Rectal smooth muscle tissue (tissue), 1 donor: ENCODE results near the gene CD40.

ENCODE experiments used
- H3K27ac ChIP-seq: one replicate; pipeline ENCODE4 v1.7.0; 2013; ENCODE audit warnings: low read depth, low read length, inconsistent platforms
- H3K27me3 ChIP-seq: one replicate; pipeline ENCODE4 v1.7.0; 2013; ENCODE audit warnings: low read length; ENCODE audit not compliant: control insufficient read depth, insufficient read depth
- H3K36me3 ChIP-seq: one replicate; pipeline ENCODE4 v1.7.0; 2013; ENCODE audit warnings: low read length; ENCODE audit not compliant: control insufficient read depth, insufficient read depth
- H3K4me1 ChIP-seq: one replicate; pipeline ENCODE4 v1.7.0; 2013; ENCODE audit warnings: low read length; ENCODE audit not compliant: control insufficient read depth, insufficient read depth
- H3K4me3 ChIP-seq: one replicate; pipeline ENCODE4 v1.7.0; 2013; ENCODE audit warnings: low read length
- H3K9ac ChIP-seq: one replicate; pipeline ENCODE4 v1.7.0; 2013; ENCODE audit warnings: low read length

Gene CD40

GRCh38 chr20:46117704-46118467 lies at the start of gene CD40:
Gene CD40, plus strand, starts transcription at chr20:46118314. Its CDS starts 30 bp downstream, at chr20:46118344.
- peaks cover 2% of the 10 kb centered on the region for H3K4me1 ChIP-seq
- no peaks in the 10 kb centered on the region for H3K27me3 ChIP-seq
- H3K27ac ChIP-seq = peak within 1 kb of the TSS; percentile 66
- H3K4me3 ChIP-seq = peak within 1 kb of the TSS; percentile 83
- H3K36me3 ChIP-seq = peaks cover 5% of the 10 kb centered on the region
- peak within 1 kb of the TSS; percentile 26 for H3K9ac ChIP-seq

- Histone ChIP-seq H3K9ac (no peak overlapping the region), H3K27ac (no peak overlapping the region), H3K36me3 (peaks cover 33% of the 10 kb centered on the region), H3K4me1 (no peaks in the 10 kb centered on the region), H3K4me3 (no peak overlapping the region), H3K27me3 (no peaks in the 10 kb centered on the region)
Observed at GRCh38 chr20:46070215-46070900, 47.8 kb upstream of the CD40 start.

GRCh38 chr20:46071573-46071972 lies 46.5 kb upstream of the CD40 start:
- H3K9ac ChIP-seq = no peak overlapping the region
- H3K4me3 ChIP-seq = no peak overlapping the region
- H3K27me3 ChIP-seq = no peaks in the 10 kb centered on the region
- no peak overlapping the region for H3K27ac ChIP-seq
- H3K4me1 ChIP-seq = no peaks in the 10 kb centered on the region
- peaks cover 22% of the 10 kb centered on the region for H3K36me3 ChIP-seq

GRCh38 chr20:46073024-46073423 lies 45.1 kb upstream of the CD40 start:
- Histone ChIP-seq H3K9ac (no peak overlapping the region), H3K4me1 (no peaks in the 10 kb centered on the region), H3K36me3 (peaks cover 17% of the 10 kb centered on the region), H3K27ac (no peak overlapping the region), H3K27me3 (no peaks in the 10 kb centered on the region), H3K4me3 (no peak overlapping the region)

GRCh38 chr20:46073443-46073842 lies 44.7 kb upstream of the CD40 start:
- Histone ChIP-seq H3K27me3 (no peaks in the 10 kb centered on the region), H3K4me3 (no peak overlapping the region), H3K9ac (no peak overlapping the region), H3K27ac (no peak overlapping the region), H3K4me1 (no peaks in the 10 kb centered on the region), H3K36me3 (peaks cover 18% of the 10 kb centered on the region)

- no peak overlapping the region for H3K27ac ChIP-seq
- no peaks in the 10 kb centered on the region for H3K4me1 ChIP-seq
- H3K27me3 ChIP-seq = no peaks in the 10 kb centered on the region
- no peak overlapping the region for H3K9ac ChIP-seq
- peaks cover 22% of the 10 kb centered on the region for H3K36me3 ChIP-seq
- H3K4me3 ChIP-seq = no peak overlapping the region
Observed at GRCh38 chr20:46074006-46074405, 44.1 kb upstream of the CD40 start.

GRCh38 chr20:46076806-46077205 lies 41.3 kb upstream of the CD40 start:
- Histone ChIP-seq H3K36me3 (peaks cover 16% of the 10 kb centered on the region), H3K4me3 (no peak overlapping the region), H3K27me3 (no peaks in the 10 kb centered on the region), H3K27ac (no peak overlapping the region), H3K9ac (no peak overlapping the region), H3K4me1 (no peaks in the 10 kb centered on the region)

GRCh38 chr20:46077642-46078305 lies 40.3 kb upstream of the CD40 start:
- Histone ChIP-seq H3K36me3 (peaks cover 16% of the 10 kb centered on the region), H3K27me3 (no peaks in the 10 kb centered on the region), H3K9ac (no peak overlapping the region), H3K27ac (no peak overlapping the region), H3K4me3 (no peak overlapping the region), H3K4me1 (no peaks in the 10 kb centered on the region)

GRCh38 chr20:46078954-46079353 lies 39.2 kb upstream of the CD40 start:
- H3K4me1 ChIP-seq = peaks cover 3% of the 10 kb centered on the region
- H3K9ac ChIP-seq = no peak overlapping the region
- H3K27ac ChIP-seq = no peak overlapping the region
- H3K4me3 ChIP-seq = no peak overlapping the region
- H3K27me3 ChIP-seq = no peaks in the 10 kb centered on the region
- H3K36me3 ChIP-seq = peaks cover 16% of the 10 kb centered on the region

GRCh38 chr20:46081074-46081473 lies 37.0 kb upstream of the CD40 start:
- peaks cover 15% of the 10 kb centered on the region for H3K4me1 ChIP-seq
- no peak overlapping the region for H3K27ac ChIP-seq

GRCh38 chr20:46083101-46083500 lies 35.0 kb upstream of the CD40 start:
- H3K9ac ChIP-seq = no peak overlapping the region
- H3K27ac ChIP-seq = no peak overlapping the region
- peaks cover 23% of the 10 kb centered on the region for H3K4me1 ChIP-seq
- H3K4me3 ChIP-seq = no peak overlapping the region
- no peaks in the 10 kb centered on the region for H3K27me3 ChIP-seq
- peaks cover 5% of the 10 kb centered on the region for H3K36me3 ChIP-seq

More at GRCh38 chr20:46081074-46081473, 37.0 kb upstream of the CD40 start:
- peaks cover 12% of the 10 kb centered on the region for H3K36me3 ChIP-seq
- no peaks in the 10 kb centered on the region for H3K27me3 ChIP-seq
- H3K4me3 ChIP-seq = no peak overlapping the region
- H3K9ac ChIP-seq = no peak overlapping the region

GRCh38 chr20:46083531-46084061 lies 34.5 kb upstream of the CD40 start:
- Histone ChIP-seq H3K4me3 (no peak overlapping the region), H3K9ac (no peak overlapping the region), H3K27me3 (no peaks in the 10 kb centered on the region), H3K36me3 (peaks cover 5% of the 10 kb centered on the region), H3K27ac (no peak overlapping the region), H3K4me1 (peaks cover 24% of the 10 kb centered on the region)
